PC-3 (cell line): Measurements from ENCODE around the gene RETREG1.

ENCODE experiments used
- EZH2 ChIP-seq: fragments of 300-600 bp; sonication (generic); IDR thresholded peaks from one replicate; pipeline ENCODE4 v1.6.1; 2017; ENCODE audit warnings: antibody characterized with exemption, mild to moderate bottlenecking, low read length; ENCODE audit not compliant: unreplicated experiment
- EZH2phosphoT487 ChIP-seq: fragments of 300-600 bp; sonication (generic); IDR thresholded peaks from 2 replicates; pipeline ENCODE4 v1.6.1; 2018; ENCODE audit warnings: mild to moderate bottlenecking, antibody characterized with exemption, low read length, borderline replicate concordance
- TF ChIP-seq, protein P1 (sequence below): fragments of 300-600 bp; sonication (generic); conservative IDR thresholded peaks from 2 replicates; pipeline ENCODE4 v1.5.1; 2017; ENCODE audit warnings: antibody characterized with exemption, low read depth, mild to moderate bottlenecking, low read length

GRCh38 chr5:16665601-16666000 lies 48.8 kb upstream of the RETREG1 start:
- TF ChIP-seq, protein P1, sequence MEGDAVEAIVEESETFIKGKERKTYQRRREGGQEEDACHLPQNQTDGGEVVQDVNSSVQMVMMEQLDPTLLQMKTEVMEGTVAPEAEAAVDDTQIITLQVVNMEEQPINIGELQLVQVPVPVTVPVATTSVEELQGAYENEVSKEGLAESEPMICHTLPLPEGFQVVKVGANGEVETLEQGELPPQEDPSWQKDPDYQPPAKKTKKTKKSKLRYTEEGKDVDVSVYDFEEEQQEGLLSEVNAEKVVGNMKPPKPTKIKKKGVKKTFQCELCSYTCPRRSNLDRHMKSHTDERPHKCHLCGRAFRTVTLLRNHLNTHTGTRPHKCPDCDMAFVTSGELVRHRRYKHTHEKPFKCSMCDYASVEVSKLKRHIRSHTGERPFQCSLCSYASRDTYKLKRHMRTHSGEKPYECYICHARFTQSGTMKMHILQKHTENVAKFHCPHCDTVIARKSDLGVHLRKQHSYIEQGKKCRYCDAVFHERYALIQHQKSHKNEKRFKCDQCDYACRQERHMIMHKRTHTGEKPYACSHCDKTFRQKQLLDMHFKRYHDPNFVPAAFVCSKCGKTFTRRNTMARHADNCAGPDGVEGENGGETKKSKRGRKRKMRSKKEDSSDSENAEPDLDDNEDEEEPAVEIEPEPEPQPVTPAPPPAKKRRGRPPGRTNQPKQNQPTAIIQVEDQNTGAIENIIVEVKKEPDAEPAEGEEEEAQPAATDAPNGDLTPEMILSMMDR: no peak
- TF ChIP-seq EZH2 (no peak), EZH2phosphoT487 (no peak)
